NK-92 (cell line): ENCODE data around the gene TMSB15A.
"Not testable (repeated sequence)": the region's sequence is repeated elsewhere in the genome, so short reads cannot be mapped to it uniquely, and the experiment has no call there.

ENCODE experiments used
- DNase-seq: peaks from one replicate; lab custom pipeline; 2025; ENCODE audit not compliant: unreplicated experiment; lab: John Stamatoyannopoulos, UW

TMSB15A gene

GRCh38 chrX:102515975-102516941, at the start of gene TMSB15A:
Gene TMSB15A, minus strand, starts transcription at chrX:102516739.
- DNase-seq = no peak

DNA sequence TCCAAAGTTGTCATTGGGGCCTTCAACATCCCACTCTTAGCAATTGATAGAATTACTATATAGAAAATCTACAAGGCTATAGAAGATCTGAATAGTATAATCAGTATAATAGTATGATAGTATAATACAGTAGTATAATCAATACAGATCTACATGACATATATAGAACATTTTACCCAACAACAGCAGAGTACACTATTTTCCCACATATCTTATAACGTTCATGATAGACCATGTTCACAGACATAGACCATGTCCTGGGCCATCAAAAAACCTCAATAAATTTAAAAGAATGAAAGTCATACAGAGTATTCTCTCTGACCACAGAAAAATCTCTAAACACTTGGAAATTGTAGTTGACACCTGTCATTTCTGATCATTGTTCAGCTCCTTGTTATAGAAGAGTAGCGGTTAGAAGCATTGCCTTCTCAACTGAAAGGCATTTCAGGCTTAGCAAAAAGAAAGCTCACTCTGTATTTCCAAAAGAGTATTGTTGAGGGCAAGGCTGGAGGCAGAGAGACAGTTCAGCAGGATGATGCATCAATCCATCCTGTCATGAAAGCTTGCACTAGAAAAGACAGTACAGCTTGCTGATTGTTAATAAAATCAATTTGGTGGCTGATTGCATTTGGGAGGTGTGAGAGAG, 44.0 kb upstream of the TMSB15A start:
- no peak for DNase-seq

- no peak for DNase-seq
Observed at GRCh38 chrX:102558607-102559006, 42.1 kb upstream of the TMSB15A start.

- no peak for DNase-seq
Observed at GRCh38 chrX:102548231-102548630, 31.7 kb upstream of the TMSB15A start.

- DNase-seq = no peak
Observed at GRCh38 chrX:102546828-102547493, 30.4 kb upstream of the TMSB15A start.

GRCh38 chrX:102546175-102546574, 29.6 kb upstream of the TMSB15A start:
- not testable (repeated sequence) for DNase-seq

DNA sequence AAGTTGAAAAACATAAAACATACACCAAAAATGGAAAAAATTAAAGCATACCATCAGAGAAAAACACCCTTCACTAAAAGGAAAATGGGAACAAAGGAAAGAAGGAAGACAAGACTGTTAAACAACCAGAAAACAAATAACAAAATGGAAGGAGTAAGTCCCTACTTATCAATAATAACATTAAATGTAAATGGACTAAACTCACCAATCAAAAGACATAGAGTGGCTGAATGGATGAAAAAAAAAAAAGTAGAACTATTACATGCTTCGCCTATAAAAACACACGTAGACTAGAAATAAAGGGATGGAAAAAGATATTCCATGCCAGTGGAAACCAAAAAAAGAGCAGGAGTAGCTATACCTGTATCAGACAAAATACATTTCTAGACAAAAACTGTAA, 19.4 kb upstream of the TMSB15A start:
- DNase-seq = no peak

- no peak for DNase-seq
Observed at GRCh38 chrX:102517326-102517725, 787 bp upstream of the TMSB15A start.

DNA sequence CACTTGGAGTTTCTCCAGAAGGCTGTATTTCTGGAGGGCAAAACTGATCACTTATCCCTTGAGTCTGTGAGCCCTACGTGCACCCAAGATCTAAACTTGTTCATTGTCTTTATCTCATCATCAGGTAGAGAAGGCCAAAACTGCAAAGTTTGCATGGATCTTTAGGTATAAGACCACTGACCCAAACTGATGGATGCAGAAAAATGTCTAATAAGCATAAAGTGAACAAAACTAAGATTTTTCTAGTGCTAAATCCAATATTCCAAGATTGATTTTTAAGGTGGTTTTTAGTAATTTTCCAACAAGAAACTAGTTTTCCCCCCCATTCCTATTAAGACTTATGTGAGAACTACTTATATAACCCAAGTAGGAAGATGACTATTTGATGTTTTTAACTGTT, 2.0 kb downstream of the TMSB15A start:
- no peak for DNase-seq

- DNase-seq = no peak
Observed at GRCh38 chrX:102498732-102499131, 17.8 kb downstream of the TMSB15A start.

- no peak for DNase-seq
Observed at GRCh38 chrX:102491766-102492165, 24.8 kb downstream of the TMSB15A start.

GRCh38 chrX:102478765-102479164, 37.8 kb downstream of the TMSB15A start:
- not testable (repeated sequence) for DNase-seq

GRCh38 chrX:102471762-102472220, 44.7 kb downstream of the TMSB15A start, which contains the start of gene TCP11X2:
Gene TCP11X2, minus strand, starts transcription at chrX:102471812.
- not testable (repeated sequence) for DNase-seq

DNA sequence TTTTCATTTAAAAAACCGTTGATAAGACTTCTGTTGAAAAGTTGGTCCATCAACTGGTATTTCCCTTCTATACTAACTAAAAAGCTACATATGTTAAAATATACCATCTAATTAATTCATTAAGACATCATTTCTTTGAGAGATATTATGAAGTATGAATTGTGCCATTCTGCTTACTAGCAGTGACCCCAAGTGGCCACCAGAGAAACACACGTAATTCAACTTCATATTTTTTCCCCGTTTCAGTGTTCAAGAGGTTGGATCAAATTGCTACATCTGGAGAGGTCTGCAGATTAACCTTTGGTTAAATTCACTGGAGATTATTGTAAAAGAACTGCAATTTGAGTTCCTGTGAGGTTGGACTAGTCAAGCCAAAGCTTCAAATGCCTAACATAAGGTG, 46.3 kb downstream of the TMSB15A start:
- not testable (repeated sequence) for DNase-seq
